Naive thymus-derived CD4-positive, alpha-beta T cell (primary cell): ENCODE measurements around the gene TMPRSS2. TPM values are rescaled to one million over a fixed set of nuclear protein-coding genes. Genes with fewer than 3 reads are reported as not detected.

Experiments used
- ATAC-seq: fragments of 150-1000 bp; cut with Tn5 transposase; 2 replicates; pipeline ENCODE4 v1.10.0; 2021; ENCODE audit warnings: mild to moderate bottlenecking, moderate library complexity
- CTCF ChIA-PET: fragments of 350-600 bp; sonication (Branson Sonifier 250); formaldehyde crosslinking; loops from one replicate; lab custom pipeline; 2021; ENCODE audit warnings: antibody characterized with exemption; lab: Charles Lee
- POLR2A ChIA-PET: fragments of 350-600 bp; sonication (Branson Sonifier 250); formaldehyde crosslinking; loops from one replicate; lab custom pipeline; 2021; ENCODE audit warnings: antibody characterized with exemption, inconsistent platforms; lab: Charles Lee
- DNase-seq, 9 donors: peaks; one replicate each; pipeline versions ENCODE4 v3.0.0 to v3.0.0-alpha.2; 2020 to 2022; ENCODE audit warnings: mixed read lengths in 1 of 9
- H3K27ac ChIP-seq: one replicate; pipeline ENCODE4 v1.7.0; 2013; ENCODE audit warnings: mild to moderate bottlenecking, low read depth, low read length, moderate library complexity
- H3K27me3 ChIP-seq, 2 donors: one replicate each; pipeline ENCODE4 v1.7.0; 2013; ENCODE audit warnings: low read length in 2 of 2, mild to moderate bottlenecking in 2 of 2, moderate library complexity in 2 of 2; ENCODE audit not compliant: control insufficient read depth in 2 of 2, insufficient read depth in 2 of 2
- H3K36me3 ChIP-seq, 3 experiments: 1 replicate in 2 of 3; 2 replicates in 1 of 3; pipeline ENCODE4 v1.7.0; 2013; ENCODE audit warnings: low read length in 3 of 3, mild to moderate bottlenecking in 3 of 3, moderate library complexity in 1 of 3; ENCODE audit not compliant: insufficient read depth in 3 of 3, control insufficient read depth in 2 of 3
- H3K4me1 ChIP-seq, 2 donors: one replicate each; pipeline ENCODE4 v1.7.0; 2013; ENCODE audit warnings: low read length in 2 of 2, mild to moderate bottlenecking in 2 of 2, moderate library complexity in 1 of 2; ENCODE audit not compliant: control insufficient read depth in 2 of 2, insufficient read depth in 2 of 2
- H3K4me3 ChIP-seq: 2 replicates; pipeline ENCODE4 v1.7.0; 2013; ENCODE audit warnings: mild to moderate bottlenecking, low read length
- H3K9me3 ChIP-seq, 3 experiments: 1 replicate in 2 of 3; 2 replicates in 1 of 3; pipeline ENCODE4 v1.7.0; 2013; ENCODE audit warnings: low read length in 3 of 3; ENCODE audit not compliant: control insufficient read depth in 2 of 3
- H3K27ac Mint-ChIP-seq, 9 donors: one replicate each; pipeline ENCODE4 v1.8.0; 2020 to 2022; ENCODE audit warnings: mixed read lengths in 9 of 9, mild to moderate bottlenecking in 8 of 9, moderate library complexity in 5 of 9, inconsistent platforms in 2 of 9
- H3K27me3 Mint-ChIP-seq, 5 donors: one replicate each; pipeline ENCODE4 v1.8.0; 2021 to 2022; ENCODE audit warnings: mixed read lengths in 5 of 5, mild to moderate bottlenecking in 1 of 5
- H3K36me3 Mint-ChIP-seq, 5 donors: one replicate each; pipeline ENCODE4 v1.8.0; 2020 to 2022; ENCODE audit warnings: mixed read lengths in 5 of 5, mild to moderate bottlenecking in 3 of 5, inconsistent platforms in 1 of 5
- H3K4me1 Mint-ChIP-seq, 7 donors: one replicate each; pipeline ENCODE4 v1.8.0; 2020 to 2022; ENCODE audit warnings: mixed read lengths in 7 of 7, mild to moderate bottlenecking in 3 of 7, inconsistent platforms in 1 of 7
- H3K4me3 Mint-ChIP-seq, 10 donors: one replicate each; pipeline ENCODE4 v1.8.0; 2020 to 2022; ENCODE audit warnings: mild to moderate bottlenecking in 10 of 10, mixed read lengths in 10 of 10, moderate library complexity in 6 of 10, inconsistent platforms in 2 of 10
- H3K9me3 Mint-ChIP-seq, 11 donors: one replicate each; pipeline ENCODE4 v1.8.0; 2020 to 2022; ENCODE audit warnings: mixed read lengths in 11 of 11, mild to moderate bottlenecking in 4 of 11, inconsistent platforms in 1 of 11, moderate library complexity in 1 of 11
- intact Hi-C, 2 donors: fragments of 100-400 bp; cut with micrococcal nuclease; formaldehyde crosslinking; loops; one replicate each; pipeline ENCODE4 v1.15.1; 2023
- polyA plus RNA-seq, 2 donors: library from polyadenylated mRNA; unstranded; fragments of 300-500 nt; fragmentation: Illumina TruSeq; gene quantifications; one replicate each; pipeline ENCODE4 v1.2.3, GENCODE V29; 2021
- total RNA-seq, 6 experiments: library from RNA in 5 of 6; stranded (reverse) in 5 of 6; gene quantifications; 1 replicate in 5 of 6; 2 replicates in 1 of 6; pipeline ENCODE4 v1.2.3 and lab custom pipeline; 2021 to 2026

TMPRSS2 gene
- total and polyA plus RNA-seq, 7 experiments from 2014 or later, result not detected

- H3K4me3 ChIP-seq, result no peak overlapping the region
- no peak overlapping the region for H3K27ac ChIP-seq
- no peaks in the 10 kb centered on the region for H3K4me1 ChIP-seq
- no peaks in the 10 kb centered on the region for H3K9me3 Mint-ChIP-seq
- no peak overlapping the region for H3K4me3 Mint-ChIP-seq
- H3K9me3 ChIP-seq, result no peaks in the 10 kb centered on the region
- no peaks in the 10 kb centered on the region for H3K36me3 ChIP-seq
- no peak for ATAC-seq
- intact Hi-C loops, result no loop called here
- no peaks in the 10 kb centered on the region for H3K27me3 ChIP-seq
- H3K36me3 Mint-ChIP-seq, result no peaks in the 10 kb centered on the region
- peaks cover 0 to 7% (median 0%) of the 10 kb centered on the region in 7 donors for H3K4me1 Mint-ChIP-seq
- peaks cover 0 to 13% (median 8%) of the 10 kb centered on the region in 5 donors for H3K27me3 Mint-ChIP-seq
- POLR2A ChIA-PET, result no interaction called here
- no peak overlapping the region for H3K27ac Mint-ChIP-seq
- DNase-seq, result no peak
- CTCF ChIA-PET, result no interaction called here
These were observed 15.2 kb upstream of the TMPRSS2 start for GRCh38 chr21:41523175-41523574.

- ChIA-PET POLR2A (no interaction called here), CTCF (no interaction called here)
- DNase-seq (no peak), ATAC-seq (no peak)
- Histone ChIP-seq H3K4me3 (no peak overlapping the region), H3K4me1 (no peaks in the 10 kb centered on the region), H3K27ac (no peak overlapping the region), H3K9me3 (no peaks in the 10 kb centered on the region), H3K36me3 (no peaks in the 10 kb centered on the region), H3K27me3 (no peaks in the 10 kb centered on the region)
- Mint-ChIP-seq H3K4me3 (no peak overlapping the region), H3K36me3 (no peaks in the 10 kb centered on the region), H3K9me3 (no peaks in the 10 kb centered on the region), H3K27me3 (peaks cover 0 to 17% (median 8%) of the 10 kb centered on the region in 5 donors), H3K4me1 (peaks cover 0 to 7% (median 0%) of the 10 kb centered on the region in 7 donors), H3K27ac (no peak overlapping the region)
- intact Hi-C loops, result no loop called here
These were observed 13.6 kb upstream of the TMPRSS2 start for GRCh38 chr21:41521489-41522027.

- Mint-ChIP-seq H3K4me1 (peaks cover 0 to 7% (median 0%) of the 10 kb centered on the region in 7 donors), H3K27me3 (peaks cover 0 to 17% (median 7%) of the 10 kb centered on the region in 5 donors), H3K4me3 (no peak overlapping the region), H3K27ac (no peak overlapping the region), H3K36me3 (no peaks in the 10 kb centered on the region), H3K9me3 (peaks cover 0 to under 1% (median 0%) of the 10 kb centered on the region in 11 donors)
- no peak overlapping the region for H3K4me3 ChIP-seq
- H3K27ac ChIP-seq, result no peak overlapping the region
- H3K9me3 ChIP-seq, result no peaks in the 10 kb centered on the region
- POLR2A ChIA-PET, result no interaction called here
- no peaks in the 10 kb centered on the region for H3K27me3 ChIP-seq
- H3K4me1 ChIP-seq, result no peaks in the 10 kb centered on the region
- CTCF ChIA-PET, result interaction anchor here (0.5 kb wide), 1 partner anchor 79 kb away, joined by 3 read pairs; no protein-coding TSS in a partner anchor
- intact Hi-C loops, result no loop called here
- no peak for DNase-seq
- ATAC-seq, result no peak
- H3K36me3 ChIP-seq, result no peaks in the 10 kb centered on the region
These were observed 12.8 kb upstream of the TMPRSS2 start for GRCh38 chr21:41520560-41521442.

- Histone ChIP-seq H3K27me3 (no peaks in the 10 kb centered on the region), H3K36me3 (no peaks in the 10 kb centered on the region), H3K4me3 (no peak overlapping the region), H3K4me1 (no peaks in the 10 kb centered on the region), H3K9me3 (no peaks in the 10 kb centered on the region), H3K27ac (no peak overlapping the region)
- peaks cover 0 to 17% (median 7%) of the 10 kb centered on the region in 5 donors for H3K27me3 Mint-ChIP-seq
- H3K36me3 Mint-ChIP-seq, result no peaks in the 10 kb centered on the region
- ChIA-PET CTCF (interaction anchor here (0.5 kb wide), 1 partner anchor 78 kb away, joined by 3 read pairs; no protein-coding TSS in a partner anchor), POLR2A (no interaction called here)
- DNase-seq, result no peak
- H3K4me3 Mint-ChIP-seq, result no peak overlapping the region
- peaks cover 0 to 7% (median 0%) of the 10 kb centered on the region in 7 donors for H3K4me1 Mint-ChIP-seq
- no peak overlapping the region for H3K27ac Mint-ChIP-seq
- H3K9me3 Mint-ChIP-seq, result peaks cover 0 to 2% (median 0%) of the 10 kb centered on the region in 11 donors
- intact Hi-C loops, result no loop called here
- no peak for ATAC-seq
These were observed 12.0 kb upstream of the TMPRSS2 start for GRCh38 chr21:41519806-41520559.

GRCh38 chr21:41518757-41519156, 10.8 kb upstream of the TMPRSS2 start:
- Mint-ChIP-seq H3K27ac (no peak overlapping the region), H3K27me3 (peaks cover 0 to 17% (median 6%) of the 10 kb centered on the region in 5 donors), H3K36me3 (no peaks in the 10 kb centered on the region), H3K9me3 (peaks cover 0 to 2% (median 0%) of the 10 kb centered on the region in 11 donors), H3K4me1 (peaks cover 0 to 7% (median 0%) of the 10 kb centered on the region in 7 donors), H3K4me3 (no peak overlapping the region)
- Histone ChIP-seq H3K27me3 (no peaks in the 10 kb centered on the region), H3K27ac (no peak overlapping the region), H3K4me1 (no peaks in the 10 kb centered on the region), H3K4me3 (no peak overlapping the region), H3K9me3 (no peaks in the 10 kb centered on the region), H3K36me3 (no peaks in the 10 kb centered on the region)
- ATAC-seq (no peak), DNase-seq (no peak)
- ChIA-PET CTCF (no interaction called here), POLR2A (no interaction called here)
- intact Hi-C loops, result no loop called here

- intact Hi-C loops, result no loop called here
- ChIA-PET CTCF (no interaction called here), POLR2A (no interaction called here)
- ATAC-seq (no peak), DNase-seq (no peak)
- no peaks in the 10 kb centered on the region for H3K36me3 Mint-ChIP-seq
- H3K4me1 Mint-ChIP-seq, result no peaks in the 10 kb centered on the region
- no peaks in the 10 kb centered on the region for H3K9me3 ChIP-seq
- peaks cover 18 to 38% (median 29%) of the 10 kb centered on the region in 5 donors for H3K27me3 Mint-ChIP-seq
- no peak overlapping the region for H3K27ac Mint-ChIP-seq
- no peak overlapping the region for H3K4me3 ChIP-seq
- H3K9me3 Mint-ChIP-seq, result peaks cover 0 to 2% (median 0%) of the 10 kb centered on the region in 11 donors
- no peaks in the 10 kb centered on the region for H3K36me3 ChIP-seq
- H3K4me3 Mint-ChIP-seq, result no peak overlapping the region
- no peaks in the 10 kb centered on the region for H3K4me1 ChIP-seq
- no peak overlapping the region for H3K27ac ChIP-seq
- no peaks in the 10 kb centered on the region for H3K27me3 ChIP-seq
These were observed 3.9 kb upstream of the TMPRSS2 start for GRCh38 chr21:41511858-41512257.
